Stimulated activated naive CD4-positive, alpha-beta T cell (primary cell): ENCODE results near the gene L3MBTL4.
"Not testable (repeated sequence)": the region's sequence is repeated elsewhere in the genome, so short reads cannot be mapped to it uniquely, and the experiment has no call there.

ENCODE experiments used
- DNase-seq, 6 experiments: peaks; one replicate each; lab custom pipeline; 2025; lab: John Stamatoyannopoulos, UW

The L3MBTL4 gene

GRCh38 chr18:6414723-6415417, at the start of gene L3MBTL4:
L3MBTL4 (minus strand) TSS chr18:6414911; CDS start chr18:6311625, 103,286 bp downstream.
- no peak for DNase-seq

DNA sequence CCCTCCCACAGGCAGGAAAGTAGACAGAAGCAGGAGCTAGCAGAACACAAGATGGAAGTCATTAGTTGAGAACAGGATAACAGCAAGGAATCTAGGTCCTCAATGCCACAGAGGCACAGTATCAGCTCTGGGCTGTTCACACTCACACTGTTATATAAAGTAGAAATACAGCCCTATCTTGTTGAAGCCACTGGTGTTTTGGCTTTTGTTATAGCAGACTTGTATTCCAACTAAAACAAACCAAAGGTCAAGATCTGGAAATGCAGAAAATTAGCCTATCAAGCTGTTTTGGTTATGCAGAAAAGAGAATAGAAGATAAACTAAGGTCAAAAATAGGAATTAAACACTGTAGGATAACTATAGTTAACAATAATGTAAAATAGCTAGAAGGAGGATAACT, 37.5 kb upstream of the L3MBTL4 start:
- no peak for DNase-seq

DNA sequence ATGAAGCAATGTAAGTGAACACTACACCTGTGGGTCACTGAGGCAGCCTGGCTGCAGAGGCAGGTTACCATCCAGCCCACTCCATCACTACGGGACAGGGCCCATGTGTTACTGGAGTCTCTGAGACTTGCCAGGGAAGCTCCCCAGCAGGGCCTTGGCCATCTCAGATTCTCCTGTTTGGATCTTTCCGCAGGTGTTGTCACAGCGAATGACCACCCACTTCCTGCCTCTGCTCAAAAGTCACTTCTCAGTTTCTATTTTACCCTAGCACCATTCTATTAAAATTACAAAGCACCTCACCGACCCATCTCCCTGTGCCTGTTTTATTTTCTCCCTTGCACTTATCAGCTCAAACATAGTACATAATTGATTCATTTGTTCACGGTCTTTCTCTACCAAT, 34.5 kb upstream of the L3MBTL4 start:
- DNase-seq, result no peak

GRCh38 chr18:6444466-6445228, 29.9 kb upstream of the L3MBTL4 start:
- DNase-seq, result no peak

- no peak for DNase-seq
These were observed 26.5 kb upstream of the L3MBTL4 start for GRCh38 chr18:6441200-6441599.

DNA sequence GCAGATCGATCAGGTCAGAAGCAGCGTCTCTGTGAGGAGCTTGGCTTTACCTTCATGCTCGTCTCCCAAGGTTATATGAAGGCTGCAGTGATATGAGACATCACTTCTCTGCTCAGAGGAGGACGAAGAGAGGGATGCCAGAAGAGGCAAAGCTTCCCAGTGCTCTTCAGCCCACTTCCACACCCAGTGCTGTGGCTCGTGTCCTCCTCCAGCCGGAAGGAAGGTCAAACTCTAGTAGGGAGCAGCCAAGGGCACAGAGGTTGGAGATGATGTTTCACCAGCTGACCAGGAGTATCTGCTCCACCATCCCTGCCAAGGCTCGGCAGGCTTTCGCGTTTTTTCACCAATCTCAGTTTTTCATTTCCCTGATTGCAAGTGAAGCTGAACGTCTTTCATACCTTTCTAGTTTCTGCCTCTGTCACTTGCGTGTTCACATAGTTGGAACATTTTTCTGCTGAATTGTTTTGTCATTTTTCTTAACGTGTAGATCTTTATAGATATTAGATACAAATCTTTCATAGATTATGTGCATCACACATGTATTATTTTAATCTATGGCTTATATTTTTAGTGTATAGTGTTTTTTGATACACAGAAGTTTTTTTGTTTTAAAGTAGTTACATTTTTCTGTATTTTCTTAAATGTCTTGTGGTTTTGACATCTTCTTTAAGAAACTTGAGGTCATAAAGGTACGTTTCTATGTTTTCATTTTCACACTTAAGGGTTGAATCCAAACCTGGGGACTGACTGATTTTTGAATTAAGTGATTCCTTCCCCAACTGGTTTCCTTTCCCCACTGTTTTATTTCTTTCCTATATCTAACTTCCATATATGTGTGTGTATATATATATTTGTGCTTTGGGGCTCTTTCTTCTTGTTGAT, 23.5 kb upstream of the L3MBTL4 start:
- no peak for DNase-seq

DNA sequence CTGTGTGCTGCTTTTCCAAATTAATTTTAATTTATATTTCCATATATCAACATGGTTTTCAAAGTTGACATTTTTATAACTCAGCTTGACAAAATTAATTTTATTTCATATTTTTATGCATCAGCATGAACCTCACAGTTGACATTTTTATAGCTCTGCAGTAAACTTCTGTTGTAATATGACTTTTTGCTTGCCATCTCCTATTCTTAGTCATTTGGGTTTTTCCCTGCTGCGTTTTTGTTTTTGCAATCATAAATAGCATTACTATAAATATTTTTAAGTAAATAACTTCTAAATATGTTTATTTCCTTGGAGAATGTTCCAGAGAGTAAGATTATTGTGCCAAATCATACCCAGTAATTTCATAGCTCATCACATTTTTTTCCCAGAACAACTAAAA, 21.0 kb upstream of the L3MBTL4 start:
- DNase-seq, result no peak

GRCh38 chr18:6434987-6435709, 20.4 kb upstream of the L3MBTL4 start:
- no peak for DNase-seq

GRCh38 chr18:6434481-6434880, 19.8 kb upstream of the L3MBTL4 start:
- DNase-seq, result no peak

DNA sequence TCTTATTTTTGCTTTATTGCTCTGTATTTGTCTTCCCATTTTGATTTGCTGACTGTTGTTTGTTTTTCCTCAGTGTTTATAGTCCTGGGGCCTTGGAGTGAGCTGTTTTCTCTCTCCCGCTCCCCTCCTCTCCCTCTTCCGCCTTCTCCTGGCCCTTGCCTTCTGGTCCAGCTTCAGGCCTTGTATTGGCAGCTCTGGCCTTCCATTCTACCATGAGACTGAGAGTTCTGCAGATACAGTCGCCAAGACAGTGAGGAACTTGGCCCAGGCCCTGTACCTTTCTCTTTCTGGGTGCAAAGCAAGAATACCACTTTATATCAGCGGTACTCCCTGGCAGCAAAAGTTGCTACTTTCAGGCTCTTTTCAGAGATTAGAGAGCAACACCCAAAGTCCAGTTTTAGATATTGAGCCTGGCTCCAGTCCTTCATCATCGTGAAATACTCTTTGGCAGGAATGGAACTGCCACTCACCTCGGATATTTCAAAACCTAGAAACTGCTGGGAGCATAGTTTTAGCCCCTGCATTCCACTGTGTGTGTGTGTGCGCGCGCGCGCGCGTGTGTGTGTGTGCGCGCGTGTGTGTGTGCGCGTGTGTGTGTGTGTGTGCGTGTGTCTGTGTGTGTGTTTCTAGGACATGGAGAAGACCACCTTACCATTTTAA, 17.1 kb upstream of the L3MBTL4 start:
- no peak for DNase-seq

GRCh38 chr18:6428851-6429395, 14.2 kb upstream of the L3MBTL4 start:
- DNase-seq, result no peak

DNA sequence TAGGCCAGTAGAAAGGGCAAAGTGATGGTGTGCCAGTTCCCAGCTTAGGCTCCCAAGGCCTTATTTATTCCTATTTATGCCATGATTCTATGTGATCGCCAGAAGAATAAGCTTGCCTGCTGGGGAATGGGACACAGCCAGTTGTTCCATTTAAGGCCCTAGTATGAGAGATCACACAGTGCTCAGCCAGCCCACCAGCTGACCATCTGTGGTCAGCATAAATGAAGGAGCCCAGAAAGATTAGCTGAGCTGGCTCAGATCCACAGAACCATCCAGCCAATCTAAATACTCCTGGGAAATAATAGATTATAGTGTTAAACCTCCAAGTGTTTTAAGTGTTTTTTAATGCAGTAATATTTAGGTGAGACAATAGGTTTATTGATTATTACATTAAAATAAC, 12.6 kb upstream of the L3MBTL4 start:
- no peak for DNase-seq

GRCh38 chr18:6423289-6423688, 8.6 kb upstream of the L3MBTL4 start:
- DNase-seq, result no peak

DNA sequence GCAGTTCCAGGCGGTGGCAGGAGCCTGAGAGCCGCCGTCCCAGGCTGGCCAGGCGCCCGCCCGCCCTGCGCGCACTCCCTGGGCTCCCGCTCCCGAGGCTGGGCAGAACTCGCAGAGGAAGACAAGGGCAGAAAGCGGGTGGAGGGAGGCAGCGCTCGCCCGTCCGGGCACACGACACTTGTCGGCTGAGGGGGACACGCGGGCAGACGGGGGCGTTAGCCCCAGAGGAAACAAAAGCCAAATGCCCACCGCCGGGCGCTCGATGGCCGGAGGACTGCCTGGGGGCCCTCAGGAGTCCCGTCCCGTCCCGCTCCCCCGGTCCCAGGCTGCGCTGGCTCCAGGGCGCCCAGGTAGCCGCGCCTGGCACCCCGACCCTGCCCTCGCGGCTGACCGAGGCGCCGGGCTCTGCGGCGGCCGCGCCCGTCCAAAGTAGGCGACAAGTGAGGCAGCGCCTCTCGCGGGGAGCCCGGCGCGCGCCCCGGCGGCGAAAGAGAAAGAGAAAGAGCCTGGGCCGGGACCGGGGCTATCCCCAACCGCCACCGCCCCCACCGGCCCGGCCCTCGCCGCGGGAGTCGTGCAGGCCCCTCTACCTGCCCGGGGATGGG, 491 bp downstream of the L3MBTL4 start:
- no peak for DNase-seq

- DNase-seq, result no peak
These were observed 1.1 kb downstream of the L3MBTL4 start for GRCh38 chr18:6413579-6414117.

DNA sequence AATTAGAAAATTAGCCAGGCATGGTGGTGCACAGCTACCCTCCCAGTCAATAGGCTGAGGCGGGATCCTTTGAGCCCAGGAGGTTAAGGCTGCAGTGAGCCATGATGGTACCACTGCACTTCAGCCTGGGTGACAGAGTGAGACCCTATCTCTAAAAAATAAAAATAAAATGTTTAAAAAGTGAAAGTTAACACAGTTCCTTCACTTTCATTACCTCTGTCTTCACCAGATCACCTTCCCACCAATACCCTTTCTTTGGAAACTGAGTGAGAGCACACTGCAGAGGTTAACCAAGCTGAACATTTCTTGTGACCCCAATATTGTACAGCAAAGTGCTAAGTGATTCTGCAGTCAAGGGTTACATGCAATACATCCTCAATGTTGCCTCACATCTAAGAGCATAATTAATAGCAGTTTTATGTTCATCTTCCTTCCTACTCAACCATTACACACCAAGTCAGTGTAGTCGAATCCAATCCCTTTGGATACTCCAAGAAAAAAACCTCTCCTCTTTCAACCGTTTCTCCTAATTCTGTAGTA, 1.7 kb downstream of the L3MBTL4 start:
- no peak for DNase-seq

DNA sequence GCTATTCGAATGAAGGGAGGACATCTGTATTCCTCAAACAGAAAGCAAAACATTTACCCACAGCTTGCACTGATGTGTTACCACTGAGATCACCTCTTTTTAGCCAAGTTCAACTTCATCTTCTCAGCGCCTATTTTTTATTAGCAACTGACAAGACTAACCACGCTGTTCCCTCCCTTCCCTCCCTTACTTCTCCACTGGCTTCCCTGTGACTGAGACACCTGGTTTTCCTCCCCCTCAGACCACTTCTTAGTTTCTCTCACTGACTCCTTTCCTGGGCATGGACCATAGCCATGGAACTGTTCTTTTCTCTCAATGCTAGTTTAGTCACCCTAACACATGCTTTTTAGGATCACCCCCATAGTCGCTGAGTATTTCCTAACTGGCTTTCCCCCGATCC, 3.3 kb downstream of the L3MBTL4 start:
- DNase-seq, result no peak

- DNase-seq, result no peak
These were observed 4.8 kb downstream of the L3MBTL4 start for GRCh38 chr18:6409933-6410332.

GRCh38 chr18:6408543-6408942, 6.2 kb downstream of the L3MBTL4 start:
- DNase-seq, result not testable (repeated sequence)

DNA sequence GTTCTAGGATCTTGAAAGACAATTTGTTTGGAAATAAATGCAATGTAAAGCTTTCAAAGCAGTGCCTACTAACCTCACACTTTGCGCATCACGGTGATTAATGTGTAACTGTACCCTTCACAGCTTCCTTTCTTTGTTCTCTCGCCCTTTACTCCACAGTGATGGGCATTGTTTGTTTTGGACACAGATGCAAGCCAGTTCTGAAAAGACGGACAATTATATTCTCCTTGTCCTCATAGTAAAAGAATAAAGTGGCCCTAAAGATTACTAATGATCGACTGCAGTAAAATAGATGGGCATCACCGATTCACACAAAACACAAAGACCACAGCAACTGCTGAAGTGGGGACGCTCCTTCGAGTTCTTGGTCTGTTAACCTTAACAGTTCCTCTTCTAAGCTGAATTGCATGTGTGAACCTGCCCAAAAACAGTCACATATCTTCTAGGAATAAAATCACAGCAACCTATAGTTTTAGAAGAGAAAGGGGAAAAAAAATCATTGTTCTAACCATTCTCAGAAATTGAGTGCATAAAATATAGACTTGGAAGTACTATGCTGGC, 7.7 kb downstream of the L3MBTL4 start:
- DNase-seq, result no peak
